Measurements from ENCODE around the gene MS4A12.
"Not testable (repeated sequence)": the region's sequence is repeated elsewhere in the genome, so short reads cannot be mapped to it uniquely, and the experiment has no call there.

The MS4A12 gene

GRCh38 chr11:60530454-60531100 lies 38.0 kb downstream of the MS4A12 start:
- no peaks in the 10 kb centered on the region for H3K4me1 ChIP-seq
- no peaks in the 10 kb centered on the region for H3K36me3 ChIP-seq (replicated peaks)
- in situ Hi-C loops (cut with MboI; ENCODE audit: low sequenced_read_pairs): no loop called here
- no peak overlapping the region for H3K4me3 ChIP-seq
- H3K27me3 ChIP-seq (ENCODE audit: low read depth): no peaks in the 10 kb centered on the region
- no peak for DNase-seq (ENCODE audit: low spot score in 2 of 2)
- no peaks in the 10 kb centered on the region for H3K9me3 ChIP-seq

GRCh38 chr11:60532383-60532782 lies 39.8 kb downstream of the MS4A12 start:
- H3K4me1 ChIP-seq; DNase-seq (ENCODE audit: low spot score in 2 of 2); H3K9me3 ChIP-seq; H3K4me3 ChIP-seq; H3K36me3 ChIP-seq (replicated peaks); H3K27me3 ChIP-seq (ENCODE audit: low read depth); in situ Hi-C loops (cut with MboI; ENCODE audit: low sequenced_read_pairs): not testable (repeated sequence)

GRCh38 chr11:60538627-60539026 lies 46.0 kb downstream of the MS4A12 start:
- in situ Hi-C loops (cut with MboI; ENCODE audit: low sequenced_read_pairs); H3K9me3 ChIP-seq; H3K4me3 ChIP-seq; H3K36me3 ChIP-seq (replicated peaks); H3K4me1 ChIP-seq; DNase-seq (ENCODE audit: low spot score in 2 of 2); H3K27me3 ChIP-seq (ENCODE audit: low read depth): not testable (repeated sequence)

GRCh38 chr11:60544077-60544476 lies 51.5 kb downstream of the MS4A12 start:
- H3K9me3 ChIP-seq: no peaks in the 10 kb centered on the region; the same call in 1 of the 2 replicates
- no peaks in the 10 kb centered on the region for H3K36me3 ChIP-seq (replicated peaks)
- H3K4me1 ChIP-seq: no peaks in the 10 kb centered on the region; the same call in 1 of the 2 replicates
- DNase-seq (ENCODE audit: low spot score in 2 of 2): no peak
- H3K27me3 ChIP-seq (ENCODE audit: low read depth): no peaks in the 10 kb centered on the region
- H3K4me3 ChIP-seq: no peak overlapping the region
- in situ Hi-C loops (cut with MboI; ENCODE audit: low sequenced_read_pairs): no loop called here

Data from HAP-1 (cell line).